ENCODE measurements around the gene CBR4. TPM values are rescaled to one million over a fixed set of nuclear protein-coding genes. Genes with fewer than 3 reads are reported as not detected.

CBR4 gene
- total and polyA plus RNA-seq, 2 experiments from 2014 or later, result 36.9 to 38.1 TPM

GRCh38 chr4:169029947-169030346, 19.9 kb upstream of the CBR4 start:
- H3K27ac Mint-ChIP-seq, result no peak overlapping the region
- H3K36me3 ChIP-seq (ENCODE audit: insufficient read depth), result no peaks in the 10 kb centered on the region
- H3K4me1 Mint-ChIP-seq, result peaks cover 10% of the 10 kb centered on the region; the same call in 2 of the 3 replicates
- H3K27me3 ChIP-seq (ENCODE audit: insufficient read depth), result no peaks in the 10 kb centered on the region
- no peak overlapping the region for H2AFZ ChIP-seq
- DNase-seq (ENCODE audit: low spot score) (no peak), ATAC-seq (no peak)
- H3K4me3 ChIP-seq, result no peak overlapping the region
- no peaks in the 10 kb centered on the region for H4K20me1 ChIP-seq (replicated peaks; ENCODE audit: insufficient read depth)
- no peaks in the 10 kb centered on the region for H3K79me2 ChIP-seq (replicated peaks; ENCODE audit: insufficient read depth)
- peaks cover 5% of the 10 kb centered on the region for H3K27me3 Mint-ChIP-seq (ENCODE audit: insufficient read depth, low read depth, poor library complexity)
- H3F3A ChIP-seq (replicated peaks; ENCODE audit: low read depth), result no peaks in the 10 kb centered on the region
- no peak overlapping the region for H3K4me3 Mint-ChIP-seq
- H3K36me3 Mint-ChIP-seq (ENCODE audit: low read depth), result 0 out of 3 replicates have a peak, but pooled peaks cover 3% of the 10 kb centered on the region
- H3K9me2 ChIP-seq (ENCODE audit: insufficient read depth), result no peaks in the 10 kb centered on the region
- H3K4me2 ChIP-seq, result no peak overlapping the region
- H3K9me3 Mint-ChIP-seq, result peaks cover 2% of the 10 kb centered on the region; the same call in 1 of the 3 replicates
- no peak overlapping the region for H3K27ac ChIP-seq (ENCODE audit: low read depth)
- TF ChIP-seq CREB1 (CRISPR knock-in tag; IDR thresholded peaks at IDR 0.05; ENCODE audit: low read depth), result no peak
- TF ChIP-seq ZNF462 (CRISPR knock-in tag; IDR thresholded peaks at IDR 0.05), result no peak
- TF ChIP-seq ETS1 (IDR thresholded peaks at IDR 0.05), result no peak
- peaks cover 4% of the 10 kb centered on the region for H3K4me1 ChIP-seq (ENCODE audit: insufficient read depth)

- Mint-ChIP-seq H3K27ac (no peak overlapping the region), H3K9me3 (peaks cover 2% of the 10 kb centered on the region; the same call in 1 of the 3 replicates), H3K4me3 (no peak overlapping the region), H3K36me3 (ENCODE audit: low read depth) (no peaks in the 10 kb centered on the region), H3K4me1 (peaks cover 10% of the 10 kb centered on the region; the same call in 2 of the 3 replicates), H3K27me3 (ENCODE audit: insufficient read depth, low read depth, poor library complexity) (peaks cover 6% of the 10 kb centered on the region)
- H3K4me1 ChIP-seq (ENCODE audit: insufficient read depth), result peaks cover 4% of the 10 kb centered on the region
- ATAC-seq (no peak), DNase-seq (ENCODE audit: low spot score) (no peak)
- H2AFZ ChIP-seq, result no peak overlapping the region
- no peaks in the 10 kb centered on the region for H3K9me2 ChIP-seq (ENCODE audit: insufficient read depth)
- no peaks in the 10 kb centered on the region for H4K20me1 ChIP-seq (replicated peaks; ENCODE audit: insufficient read depth)
- H3K4me2 ChIP-seq, result no peak overlapping the region
- no peaks in the 10 kb centered on the region for H3K79me2 ChIP-seq (replicated peaks; ENCODE audit: insufficient read depth)
- no peaks in the 10 kb centered on the region for H3F3A ChIP-seq (replicated peaks; ENCODE audit: low read depth)
- H3K36me3 ChIP-seq (ENCODE audit: insufficient read depth), result no peaks in the 10 kb centered on the region
- H3K27me3 ChIP-seq (ENCODE audit: insufficient read depth), result no peaks in the 10 kb centered on the region
- no peak overlapping the region for H3K27ac ChIP-seq (ENCODE audit: low read depth)
- H3K4me3 ChIP-seq, result no peak overlapping the region
- TF ChIP-seq NANOG (IDR thresholded peaks at IDR 0.05; ENCODE audit: borderline replicate concordance), result no peak
- TF ChIP-seq REST (IDR thresholded peaks at IDR 0.05; ENCODE audit: unreplicated experiment), result no peak
- no peak for TF ChIP-seq CTCF (conservative IDR thresholded peaks at IDR 0.05; ENCODE audit: low read depth in 2 of 2)
These were observed 17.6 kb upstream of the CBR4 start for GRCh38 chr4:169027663-169028062.

Measured in GM23338 (cell line).